OCI-LY7 (cell line): ENCODE measurements around the gene PRICKLE2. TPM values are rescaled to one million over a fixed set of nuclear protein-coding genes. Genes with fewer than 3 reads are reported as not detected.

Experiments used
- BruUV-seq: library from RNA; stranded (reverse); fragments of 400-500 nt; replicated peaks from 2 replicates; lab custom pipeline; 2021; lab: Mats Ljungman, UMichigan
- CTCF ChIA-PET: fragments of 300-600 bp; sonication (Branson Sonifier 250); formaldehyde crosslinking; loops from one replicate; lab custom pipeline; 2022; ENCODE audit warnings: antibody characterized with exemption; ENCODE audit not compliant: unreplicated experiment; lab: Charles Lee
- POLR2A ChIA-PET: fragments of 300-600 bp; sonication (Branson Sonifier 250); formaldehyde crosslinking; loops from one replicate; lab custom pipeline; 2022; ENCODE audit warnings: antibody characterized with exemption; lab: Charles Lee
- DNase-seq: peaks from one replicate; pipeline ENCODE4 v3.0.0-alpha.2; 2015; ENCODE audit warnings: low spot score
- H2AFZ ChIP-seq: fragments of 200-600 bp; sonication (generic), shearing (Covaris generic); 2 replicates; pipeline ENCODE4 v1.6.1; 2014; ENCODE audit warnings: mild to moderate bottlenecking, antibody characterized with exemption, low read length, moderate library complexity
- H3K27ac ChIP-seq: fragments of 200-600 bp; sonication (generic); 2 replicates; pipeline ENCODE4 v1.5.1; 2014; ENCODE audit warnings: mixed run types, low read depth, mild to moderate bottlenecking, moderate library complexity, low read length, inconsistent platforms; ENCODE audit not compliant: poor library complexity, severe bottlenecking
- H3K36me3 ChIP-seq: fragments of 200-600 bp; sonication (generic); 2 replicates; pipeline ENCODE4 v1.6.1; 2014; ENCODE audit warnings: mild to moderate bottlenecking, antibody characterized with exemption, low read length, moderate library complexity, mixed read lengths; ENCODE audit not compliant: insufficient read depth
- H3K4me1 ChIP-seq: fragments of 200-600 bp; sonication (generic); 2 replicates; pipeline ENCODE4 v1.5.1; 2014; ENCODE audit warnings: mild to moderate bottlenecking, low read length; ENCODE audit not compliant: insufficient read depth, poor library complexity, severe bottlenecking
- H3K4me2 ChIP-seq: fragments of 200-600 bp; sonication (generic); 2 replicates; pipeline ENCODE4 v1.6.1; 2014; ENCODE audit warnings: mild to moderate bottlenecking, low read length
- H3K4me3 ChIP-seq: fragments of 200-600 bp; sonication (generic); 2 replicates; pipeline ENCODE4 v1.5.1; 2014; ENCODE audit warnings: mild to moderate bottlenecking, low read depth, low read length; ENCODE audit not compliant: poor library complexity, severe bottlenecking
- H3K79me2 ChIP-seq: fragments of 200-600 bp; sonication (generic); 2 replicates; pipeline ENCODE4 v1.6.1; 2016; ENCODE audit warnings: low read depth, mild to moderate bottlenecking, low read length, moderate library complexity, mixed read lengths; ENCODE audit not compliant: insufficient read depth
- H3K9me2 ChIP-seq: fragments of 200-600 bp; sonication (generic); 2 replicates; pipeline ENCODE4 v1.6.1; 2016; ENCODE audit warnings: mild to moderate bottlenecking, low read length, mixed read lengths; ENCODE audit not compliant: insufficient read depth
- H3K9me3 ChIP-seq: fragments of 200-600 bp; sonication (generic); 2 replicates; pipeline ENCODE4 v1.6.1; 2014; ENCODE audit warnings: mild to moderate bottlenecking, mixed run types, low read length, mixed read lengths
- H4K20me1 ChIP-seq: fragments of 200-600 bp; sonication (generic); 2 replicates; pipeline ENCODE4 v1.6.1; 2014; ENCODE audit warnings: mild to moderate bottlenecking, antibody characterized with exemption, low read length, moderate library complexity, mixed read lengths; ENCODE audit not compliant: insufficient read depth
- CTCF ChIP-seq: fragments of 200-600 bp; sonication (generic); conservative IDR thresholded peaks from 2 replicates; pipeline ENCODE4 v1.5.1; 2014; ENCODE audit warnings: mild to moderate bottlenecking, antibody characterized with exemption, low read length, moderate library complexity, mixed read lengths
- EZH2phosphoT487 ChIP-seq: fragments of 200-600 bp; sonication (generic); IDR thresholded peaks from 2 replicates; pipeline ENCODE4 v1.6.1; 2018; ENCODE audit warnings: low read depth, borderline replicate concordance, mild to moderate bottlenecking, mixed run types, antibody characterized with exemption, low read length, moderate library complexity, mixed read lengths
- intact Hi-C: fragments of 100-400 bp; cut with micrococcal nuclease; formaldehyde crosslinking; loops from one replicate; pipeline ENCODE4 v1.10.0; 2022; ENCODE audit not compliant: unreplicated experiment
- total RNA-seq, 2 experiments: library from RNA; depleted of rRNA in 1 of 2; stranded (reverse); fragments of >200 nt in 1 of 2; shearing (Covaris generic) in 1 of 2; gene quantifications; 2 replicates each; pipeline ENCODE4 v1.2.3, GENCODE V29; 2014 to 2022

PRICKLE2 gene
- total RNA-seq, 2 experiments from 2014 or later: 2.0 to 3.9 TPM

- Histone ChIP-seq H2AFZ (no peak overlapping the region), H4K20me1 (0 out of 2 replicates have a peak, but pooled peaks cover 5% of the 10 kb centered on the region), H3K36me3 (no peaks in the 10 kb centered on the region), H3K9me3 (no peaks in the 10 kb centered on the region), H3K27ac (no peak overlapping the region), H3K4me2 (no peak overlapping the region), H3K4me1 (no peaks in the 10 kb centered on the region), H3K4me3 (no peak overlapping the region), H3K79me2 (no peaks in the 10 kb centered on the region), H3K9me2 (no peaks in the 10 kb centered on the region)
- BruUV-seq: no TSS peak
- TF ChIP-seq EZH2phosphoT487: no peak
- TF ChIP-seq CTCF: no peak
- intact Hi-C loops: no loop called here
- no peak for DNase-seq
- ChIA-PET CTCF (no interaction called here), POLR2A (no interaction called here)
These were observed 96.2 kb downstream of the PRICKLE2 start for GRCh38 chr3:64129106-64129505.

GRCh38 chr3:64125561-64125960 is 99.7 kb downstream of the PRICKLE2 start:
- no peaks in the 10 kb centered on the region for H3K36me3 ChIP-seq
- H3K4me2 ChIP-seq: no peak overlapping the region
- H4K20me1 ChIP-seq: 0 out of 2 replicates have a peak, but pooled peaks cover 5% of the 10 kb centered on the region
- CTCF ChIA-PET: no interaction called here
- no peak overlapping the region for H3K4me3 ChIP-seq
- H2AFZ ChIP-seq: no peak overlapping the region
- H3K79me2 ChIP-seq: no peaks in the 10 kb centered on the region
- H3K9me3 ChIP-seq: no peaks in the 10 kb centered on the region
- TF ChIP-seq CTCF (no peak), EZH2phosphoT487 (no peak)
- no peak for DNase-seq
- POLR2A ChIA-PET: no interaction called here
- no TSS peak for BruUV-seq
- H3K4me1 ChIP-seq: no peaks in the 10 kb centered on the region
- intact Hi-C loops: no loop called here
- no peak overlapping the region for H3K27ac ChIP-seq
- H3K9me2 ChIP-seq: no peaks in the 10 kb centered on the region

- intact Hi-C loops: no loop called here
- no peaks in the 10 kb centered on the region for H3K36me3 ChIP-seq
- no peak overlapping the region for H3K4me3 ChIP-seq
- BruUV-seq: no TSS peak
- H3K4me1 ChIP-seq: no peaks in the 10 kb centered on the region
- POLR2A ChIA-PET: interaction anchor here (0.6 kb wide), 1 partner anchor 38 kb away, joined by 3 read pairs; no protein-coding TSS in a partner anchor
- no peak for DNase-seq
- H4K20me1 ChIP-seq: 0 out of 2 replicates have a peak, but pooled peaks cover 5% of the 10 kb centered on the region
- no peaks in the 10 kb centered on the region for H3K9me3 ChIP-seq
- no peak overlapping the region for H3K4me2 ChIP-seq
- CTCF ChIA-PET: no interaction called here
- H3K27ac ChIP-seq: no peak overlapping the region
- TF ChIP-seq CTCF (no peak), EZH2phosphoT487 (no peak)
- no peaks in the 10 kb centered on the region for H3K9me2 ChIP-seq
- H2AFZ ChIP-seq: no peak overlapping the region
- no peaks in the 10 kb centered on the region for H3K79me2 ChIP-seq
These were observed 101.3 kb downstream of the PRICKLE2 start for GRCh38 chr3:64123931-64124330.
